Body of pancreas (tissue), 4 donors: ENCODE data around the gene ERCC1.

Source experiments
- POLR2A ChIP-seq, 3 donors: fragments of 450-650 bp; IDR thresholded peaks; one replicate each; pipeline ENCODE4 v1.6.1; 2016; ENCODE audit warnings: antibody characterized with exemption in 3 of 3, mild to moderate bottlenecking in 2 of 3
- TF ChIP-seq, protein P1 (sequence below), 7 experiments: fragments of 450-650 bp in 4 of 7; fragments of 200-600 bp in 3 of 7; sonication (generic) in 3 of 7; IDR thresholded peaks; one replicate each; pipeline ENCODE4 v1.5.1; 2016 to 2019; ENCODE audit warnings: antibody characterized with exemption in 7 of 7

- TF ChIP-seq, protein P1, sequence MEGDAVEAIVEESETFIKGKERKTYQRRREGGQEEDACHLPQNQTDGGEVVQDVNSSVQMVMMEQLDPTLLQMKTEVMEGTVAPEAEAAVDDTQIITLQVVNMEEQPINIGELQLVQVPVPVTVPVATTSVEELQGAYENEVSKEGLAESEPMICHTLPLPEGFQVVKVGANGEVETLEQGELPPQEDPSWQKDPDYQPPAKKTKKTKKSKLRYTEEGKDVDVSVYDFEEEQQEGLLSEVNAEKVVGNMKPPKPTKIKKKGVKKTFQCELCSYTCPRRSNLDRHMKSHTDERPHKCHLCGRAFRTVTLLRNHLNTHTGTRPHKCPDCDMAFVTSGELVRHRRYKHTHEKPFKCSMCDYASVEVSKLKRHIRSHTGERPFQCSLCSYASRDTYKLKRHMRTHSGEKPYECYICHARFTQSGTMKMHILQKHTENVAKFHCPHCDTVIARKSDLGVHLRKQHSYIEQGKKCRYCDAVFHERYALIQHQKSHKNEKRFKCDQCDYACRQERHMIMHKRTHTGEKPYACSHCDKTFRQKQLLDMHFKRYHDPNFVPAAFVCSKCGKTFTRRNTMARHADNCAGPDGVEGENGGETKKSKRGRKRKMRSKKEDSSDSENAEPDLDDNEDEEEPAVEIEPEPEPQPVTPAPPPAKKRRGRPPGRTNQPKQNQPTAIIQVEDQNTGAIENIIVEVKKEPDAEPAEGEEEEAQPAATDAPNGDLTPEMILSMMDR (IDR thresholded peaks at IDR 0.05): no peak
- TF ChIP-seq POLR2A (IDR thresholded peaks at IDR 0.05): no peak
Observed at GRCh38 chr19:45439190-45439568, 15.5 kb upstream of the ERCC1 start.
